HepG2 (cell line): ENCODE measurements around the gene GLDC. TPM values are rescaled to one million over a fixed set of nuclear protein-coding genes. Genes with fewer than 3 reads are reported as not detected.

Source experiments
- BCL6 ChIP-seq: IDR thresholded peaks from 2 replicates; pipeline ENCODE4 v1.6.1; 2016; ENCODE audit warnings: missing genetic modification reagents, missing compliant biosample characterization
- ELK4 ChIP-seq: sonication (generic); formaldehyde crosslinking; IDR thresholded peaks from 2 replicates; pipeline ENCODE4 v1.9.0; 2021; ENCODE audit warnings: missing genetic modification reagents, borderline replicate concordance
- FOXA1 ChIP-seq, 2 experiments: fragments of 450-650 bp in 1 of 2; sonication (generic) in 1 of 2; formaldehyde crosslinking in 1 of 2; IDR thresholded peaks; 2 replicates each; pipeline versions ENCODE4 v1.4.0 to v1.6.1; 2016 to 2020; ENCODE audit warnings: missing genetic modification reagents in 1 of 2
- ISL2 ChIP-seq: sonication (generic); formaldehyde crosslinking; IDR thresholded peaks from 2 replicates; pipeline ENCODE4 v1.5.0; 2020; ENCODE audit warnings: missing genetic modification reagents
- JUND ChIP-seq: sonication (generic); formaldehyde crosslinking; IDR thresholded peaks from 2 replicates; pipeline ENCODE4 v1.8.0; 2022; ENCODE audit warnings: mild to moderate bottlenecking, missing genetic modification reagents
- MAFK ChIP-seq, 2 experiments: IDR thresholded peaks in 1 of 2; conservative IDR thresholded peaks in 1 of 2; 2 replicates each; pipeline ENCODE4 v1.6.1; 2011; ENCODE audit warnings: improper control_type of control experiment in 2 of 2, low read length in 2 of 2
- MBNL3 ChIP-seq: fragments of 250-450 bp; sonication (Bioruptor Pico); conservative IDR thresholded peaks from 2 replicates; pipeline ENCODE4 v1.8.0; 2022; ENCODE audit warnings: mild to moderate bottlenecking, inconsistent platforms
- MZF1 ChIP-seq: sonication (generic); formaldehyde crosslinking; IDR thresholded peaks from 2 replicates; pipeline ENCODE4 v1.8.1; 2023; ENCODE audit warnings: mild to moderate bottlenecking, missing genetic modification reagents, borderline replicate concordance
- NCOA5 ChIP-seq: sonication (generic); formaldehyde crosslinking; IDR thresholded peaks from 2 replicates; pipeline ENCODE4 v1.4.0; 2020; ENCODE audit warnings: missing genetic modification reagents
- NPAS2 ChIP-seq: sonication (generic); formaldehyde crosslinking; IDR thresholded peaks from 2 replicates; pipeline ENCODE4 v1.8.0; 2022; ENCODE audit warnings: mild to moderate bottlenecking, missing genetic modification reagents, borderline replicate concordance
- RBM22 ChIP-seq: fragments of 200-400 bp; formaldehyde crosslinking; optimal IDR thresholded peaks from 2 replicates; pipeline ENCODE3; 2017; ENCODE audit warnings: mild to moderate bottlenecking, low read length, moderate library complexity
- SAP130 ChIP-seq: IDR thresholded peaks from 2 replicates; pipeline ENCODE4 v1.6.1; 2016; ENCODE audit warnings: low read depth
- SOX6 ChIP-seq, 2 experiments: fragments of 450-650 bp in 1 of 2; sonication (generic) in 1 of 2; formaldehyde crosslinking in 1 of 2; IDR thresholded peaks; 2 replicates each; pipeline versions ENCODE4 v1.4.0 to v1.6.1; 2017 to 2020; ENCODE audit warnings: antibody characterized with exemption in 1 of 2, mild to moderate bottlenecking in 1 of 2, missing genetic modification reagents in 1 of 2
- TBX3 ChIP-seq: fragments of 450-650 bp; IDR thresholded peaks from 2 replicates; pipeline ENCODE4 v1.6.1; 2017; ENCODE audit warnings: antibody characterized with exemption, mild to moderate bottlenecking, inconsistent platforms, borderline replicate concordance
- ZNF17 ChIP-seq: sonication (generic); formaldehyde crosslinking; IDR thresholded peaks from 2 replicates; pipeline ENCODE4 v1.5.0; 2020; ENCODE audit warnings: mild to moderate bottlenecking, missing genetic modification reagents
- ZNF253 ChIP-seq: sonication (generic); formaldehyde crosslinking; IDR thresholded peaks from 2 replicates; pipeline ENCODE4 v1.8.0; 2022; ENCODE audit warnings: mild to moderate bottlenecking, missing genetic modification reagents, borderline replicate concordance
- ZNF710 ChIP-seq: sonication (generic); formaldehyde crosslinking; IDR thresholded peaks from 2 replicates; pipeline ENCODE4 v1.5.0; 2020; ENCODE audit warnings: mild to moderate bottlenecking, missing genetic modification reagents, borderline replicate concordance
- polyA plus RNA-seq, 8 experiments: library from polyadenylated mRNA; depleted of rRNA in 3 of 8; stranded (reverse) in 7 of 8; unstranded in 1 of 8; fragments of >200 nt; fragmentation: Illumina TruSeq in 4 of 8; extraction: Trizol in 4 of 8; gene quantifications; 2 replicates each; pipeline versions ENCODE4 v1.2.1 to v1.2.3, GENCODE V29; 2011 to 2016; ENCODE audit warnings: low read depth in 4 of 8, missing spikeins in 1 of 8, mixed read lengths in 1 of 8; ENCODE audit not compliant: insufficient read depth in 1 of 8
- total RNA-seq, 5 experiments: library from RNA; depleted of rRNA; stranded (reverse); fragments of >200 nt; fragmentation: Illumina TruSeq; extraction: Trizol; gene quantifications; 2 replicates each; pipeline ENCODE4 v1.2.3, GENCODE V29; 2016; ENCODE audit warnings: low read depth in 1 of 5
- TF ChIP-seq, protein P1 (sequence below): sonication (generic); formaldehyde crosslinking; IDR thresholded peaks from 2 replicates; pipeline ENCODE4 v1.4.0; 2020; ENCODE audit warnings: mild to moderate bottlenecking, low read depth, missing genetic modification reagents
- TF ChIP-seq, protein P2 (sequence below): sonication (generic); formaldehyde crosslinking; IDR thresholded peaks from 2 replicates; pipeline ENCODE4 v1.9.0; 2022; ENCODE audit warnings: missing genetic modification reagents, mild to moderate bottlenecking, borderline replicate concordance
- TF ChIP-seq, protein P3 (sequence below): sonication (generic); formaldehyde crosslinking; conservative IDR thresholded peaks from 2 replicates; pipeline ENCODE4 v1.4.0; 2020; ENCODE audit warnings: mild to moderate bottlenecking, missing genetic modification reagents, moderate library complexity

GLDC gene
- total and polyA plus RNA-seq, 2 of the 13 experiments (the other 11 are each of a cell fraction or from before 2014, with no cell fraction given) = 59.3 to 115 TPM

- no peak for TF ChIP-seq ZNF17 (CRISPR knock-in tag)
- no peak for TF ChIP-seq TBX3
- TF ChIP-seq, protein P1, sequence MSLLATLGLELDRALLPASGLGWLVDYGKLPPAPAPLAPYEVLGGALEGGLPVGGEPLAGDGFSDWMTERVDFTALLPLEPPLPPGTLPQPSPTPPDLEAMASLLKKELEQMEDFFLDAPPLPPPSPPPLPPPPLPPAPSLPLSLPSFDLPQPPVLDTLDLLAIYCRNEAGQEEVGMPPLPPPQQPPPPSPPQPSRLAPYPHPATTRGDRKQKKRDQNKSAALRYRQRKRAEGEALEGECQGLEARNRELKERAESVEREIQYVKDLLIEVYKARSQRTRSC = no peak
- TF ChIP-seq JUND = no peak
- no peak for TF ChIP-seq ZNF253
- TF ChIP-seq MBNL3 (CRISPR knock-in tag) = no peak
- TF ChIP-seq ISL2 (CRISPR knock-in tag) = peak; percentile 35; the same call in 1 of the 2 replicates
- no peak for TF ChIP-seq SOX6 (IDR thresholded peaks at IDR 0.05)
- peak; percentile 16; the same call in 1 of the 2 replicates for TF ChIP-seq SOX6 (CRISPR knock-in tag; IDR thresholded peaks at IDR 0.05)
- no peak for TF ChIP-seq RBM22
- peak; percentile 50; the same call in 1 of the 2 replicates for TF ChIP-seq SAP130 (CRISPR knock-in tag)
- TF ChIP-seq NPAS2 (CRISPR knock-in tag) = no peak
- TF ChIP-seq BCL6 = peak; percentile 50
- no peak for TF ChIP-seq NCOA5 (CRISPR knock-in tag)
- TF ChIP-seq FOXA1 (IDR thresholded peaks at IDR 0.05) = peak; percentile 59; the same call in 1 of the 2 replicates
- peak; percentile 78 for TF ChIP-seq FOXA1 (CRISPR knock-in tag; IDR thresholded peaks at IDR 0.05)
- no peak for TF ChIP-seq ELK4 (CRISPR knock-in tag)
- TF ChIP-seq, protein P2, sequence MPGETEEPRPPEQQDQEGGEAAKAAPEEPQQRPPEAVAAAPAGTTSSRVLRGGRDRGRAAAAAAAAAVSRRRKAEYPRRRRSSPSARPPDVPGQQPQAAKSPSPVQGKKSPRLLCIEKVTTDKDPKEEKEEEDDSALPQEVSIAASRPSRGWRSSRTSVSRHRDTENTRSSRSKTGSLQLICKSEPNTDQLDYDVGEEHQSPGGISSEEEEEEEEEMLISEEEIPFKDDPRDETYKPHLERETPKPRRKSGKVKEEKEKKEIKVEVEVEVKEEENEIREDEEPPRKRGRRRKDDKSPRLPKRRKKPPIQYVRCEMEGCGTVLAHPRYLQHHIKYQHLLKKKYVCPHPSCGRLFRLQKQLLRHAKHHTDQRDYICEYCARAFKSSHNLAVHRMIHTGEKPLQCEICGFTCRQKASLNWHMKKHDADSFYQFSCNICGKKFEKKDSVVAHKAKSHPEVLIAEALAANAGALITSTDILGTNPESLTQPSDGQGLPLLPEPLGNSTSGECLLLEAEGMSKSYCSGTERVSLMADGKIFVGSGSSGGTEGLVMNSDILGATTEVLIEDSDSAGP (CRISPR knock-in tag) = no peak
- TF ChIP-seq MAFK (conservative IDR thresholded peaks at IDR 0.05 in 1 of 2, IDR thresholded peaks at IDR 0.05 in 1 of 2; ENCODE audit: low read length in 2 of 2) = no peak
- TF ChIP-seq MZF1 (CRISPR knock-in tag) = no peak
- TF ChIP-seq, protein P3, sequence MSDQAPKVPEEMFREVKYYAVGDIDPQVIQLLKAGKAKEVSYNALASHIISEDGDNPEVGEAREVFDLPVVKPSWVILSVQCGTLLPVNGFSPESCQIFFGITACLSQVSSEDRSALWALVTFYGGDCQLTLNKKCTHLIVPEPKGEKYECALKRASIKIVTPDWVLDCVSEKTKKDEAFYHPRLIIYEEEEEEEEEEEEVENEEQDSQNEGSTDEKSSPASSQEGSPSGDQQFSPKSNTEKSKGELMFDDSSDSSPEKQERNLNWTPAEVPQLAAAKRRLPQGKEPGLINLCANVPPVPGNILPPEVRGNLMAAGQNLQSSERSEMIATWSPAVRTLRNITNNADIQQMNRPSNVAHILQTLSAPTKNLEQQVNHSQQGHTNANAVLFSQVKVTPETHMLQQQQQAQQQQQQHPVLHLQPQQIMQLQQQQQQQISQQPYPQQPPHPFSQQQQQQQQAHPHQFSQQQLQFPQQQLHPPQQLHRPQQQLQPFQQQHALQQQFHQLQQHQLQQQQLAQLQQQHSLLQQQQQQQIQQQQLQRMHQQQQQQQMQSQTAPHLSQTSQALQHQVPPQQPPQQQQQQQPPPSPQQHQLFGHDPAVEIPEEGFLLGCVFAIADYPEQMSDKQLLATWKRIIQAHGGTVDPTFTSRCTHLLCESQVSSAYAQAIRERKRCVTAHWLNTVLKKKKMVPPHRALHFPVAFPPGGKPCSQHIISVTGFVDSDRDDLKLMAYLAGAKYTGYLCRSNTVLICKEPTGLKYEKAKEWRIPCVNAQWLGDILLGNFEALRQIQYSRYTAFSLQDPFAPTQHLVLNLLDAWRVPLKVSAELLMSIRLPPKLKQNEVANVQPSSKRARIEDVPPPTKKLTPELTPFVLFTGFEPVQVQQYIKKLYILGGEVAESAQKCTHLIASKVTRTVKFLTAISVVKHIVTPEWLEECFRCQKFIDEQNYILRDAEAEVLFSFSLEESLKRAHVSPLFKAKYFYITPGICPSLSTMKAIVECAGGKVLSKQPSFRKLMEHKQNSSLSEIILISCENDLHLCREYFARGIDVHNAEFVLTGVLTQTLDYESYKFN (CRISPR knock-in tag) = peak; percentile 53
- no peak for TF ChIP-seq ZNF710 (CRISPR knock-in tag)
Observed at GRCh38 chr9:6673326-6674025, 27.9 kb upstream of the GLDC start (continued).
